HG03442 (cell line): ENCODE data around the gene ANKHD1.

Experiments
- ATAC-seq: cut with Tn5 transposase; IDR thresholded peaks from one replicate; pipeline ENCODE4 v1.9.1; 2021; ENCODE audit warnings: mild to moderate bottlenecking, moderate library complexity; ENCODE audit not compliant: unreplicated experiment

Gene ANKHD1

GRCh38 chr5:140401362-140402257 lies at the start of gene ANKHD1:
Gene ANKHD1, plus strand, starts transcription at chr5:140401833. Its CDS starts 135 bp downstream, at chr5:140401968.
- peak; percentile 79 for ATAC-seq

- no peak for ATAC-seq
These were observed 46.1 kb upstream of the ANKHD1 start for GRCh38 chr5:140355546-140355945.

GRCh38 chr5:140356853-140357725 lies 44.5 kb upstream of the ANKHD1 start:
- peak; percentile 13 for ATAC-seq

- ATAC-seq, result peak; percentile 94
These were observed 43.9 kb upstream of the ANKHD1 start for GRCh38 chr5:140357726-140358093.

- no peak for ATAC-seq
These were observed 42.8 kb upstream of the ANKHD1 start for GRCh38 chr5:140358738-140359310.

- no peak for ATAC-seq
These were observed 41.5 kb upstream of the ANKHD1 start, which contains the start of gene SLC4A9 for GRCh38 chr5:140360101-140360500. Gene SLC4A9, plus strand, starts transcription at chr5:140360194. Its CDS starts 43 bp downstream, at chr5:140360237.

GRCh38 chr5:140360681-140361479 lies 40.8 kb upstream of the ANKHD1 start:
- ATAC-seq, result no peak

GRCh38 chr5:140361901-140362300 lies 39.7 kb upstream of the ANKHD1 start:
- no peak for ATAC-seq

- no peak for ATAC-seq
These were observed 39.3 kb upstream of the ANKHD1 start for GRCh38 chr5:140362311-140362710.

- peak; percentile 90 for ATAC-seq
These were observed 38.6 kb upstream of the ANKHD1 start for GRCh38 chr5:140362875-140363630.

GRCh38 chr5:140363631-140364471 lies 37.8 kb upstream of the ANKHD1 start:
- no peak for ATAC-seq

GRCh38 chr5:140364472-140364765 lies 37.2 kb upstream of the ANKHD1 start:
- no peak for ATAC-seq

- no peak for ATAC-seq
These were observed 36.4 kb upstream of the ANKHD1 start for GRCh38 chr5:140365282-140365681.

- ATAC-seq, result no peak
These were observed 35.7 kb upstream of the ANKHD1 start for GRCh38 chr5:140365941-140366340.

GRCh38 chr5:140366589-140367255 lies 34.9 kb upstream of the ANKHD1 start:
- no peak for ATAC-seq

- ATAC-seq, result no peak
These were observed 34.2 kb upstream of the ANKHD1 start for GRCh38 chr5:140367256-140368013.

- ATAC-seq, result no peak
These were observed 30.1 kb upstream of the ANKHD1 start for GRCh38 chr5:140371356-140372151.
